NCI-H526 (cell line): ENCODE results near the gene ANKH.

Experiments
- DNase-seq, 2 experiments: peaks; one replicate each; lab custom pipeline; 2025; lab: John Stamatoyannopoulos, UW

ANKH gene

GRCh38 chr5:14735944-14736343, 135.6 kb downstream of the ANKH start:
- DNase-seq = no peak

- DNase-seq = no peak
These were observed 137.2 kb downstream of the ANKH start for GRCh38 chr5:14734396-14734795.

GRCh38 chr5:14733661-14734060, 137.9 kb downstream of the ANKH start:
- no peak for DNase-seq

GRCh38 chr5:14732991-14733390, 138.6 kb downstream of the ANKH start:
- no peak for DNase-seq

- no peak for DNase-seq
These were observed 140.7 kb downstream of the ANKH start for GRCh38 chr5:14730881-14731280.

- no peak for DNase-seq
These were observed 141.1 kb downstream of the ANKH start for GRCh38 chr5:14730466-14730865.

- DNase-seq = no peak
These were observed 141.9 kb downstream of the ANKH start for GRCh38 chr5:14729448-14730385.

- no peak for DNase-seq
These were observed 143.1 kb downstream of the ANKH start for GRCh38 chr5:14728459-14728938.

- DNase-seq = no peak
These were observed 143.6 kb downstream of the ANKH start for GRCh38 chr5:14727928-14728458.

- DNase-seq = peak; percentile 46 to 84
These were observed 144.1 kb downstream of the ANKH start for GRCh38 chr5:14727428-14727865.

GRCh38 chr5:14726066-14726838, 145.3 kb downstream of the ANKH start:
- DNase-seq = no peak

- DNase-seq = no peak
These were observed 146.9 kb downstream of the ANKH start for GRCh38 chr5:14724633-14725032.

- no peak for DNase-seq
These were observed 147.9 kb downstream of the ANKH start for GRCh38 chr5:14723701-14724132.

- DNase-seq = no peak
These were observed 148.7 kb downstream of the ANKH start for GRCh38 chr5:14722923-14723322.

GRCh38 chr5:14721990-14722656, 149.5 kb downstream of the ANKH start:
- no peak for DNase-seq

GRCh38 chr5:14720236-14720923, 151.2 kb downstream of the ANKH start:
- no peak for DNase-seq

- no peak for DNase-seq
These were observed 152.8 kb downstream of the ANKH start for GRCh38 chr5:14718778-14719177.

- DNase-seq = no peak
These were observed 154.5 kb downstream of the ANKH start for GRCh38 chr5:14716755-14717752.

GRCh38 chr5:14715481-14715880, 156.1 kb downstream of the ANKH start:
- no peak for DNase-seq

GRCh38 chr5:14714706-14715105, 156.9 kb downstream of the ANKH start:
- DNase-seq = no peak
